SK-N-MC (cell line): ENCODE data around the gene TRIM27.
A peak's percentile ranks its signal among the peaks of the same experiment; 100 is the strongest.
"Not testable (repeated sequence)": the region's sequence is repeated elsewhere in the genome, so short reads cannot be mapped to it uniquely, and the experiment has no call there.

ENCODE experiments used
- DNase-seq: peaks from one replicate; pipeline ENCODE4 v3.0.0-alpha.2; 2011; ENCODE audit warnings: low read depth, low spot score
- H3K27ac ChIP-seq: fragments of 200-600 bp; sonication (generic); 2 replicates; pipeline ENCODE4 v1.5.1; 2016; ENCODE audit warnings: mixed run types
- H3K36me3 ChIP-seq: fragments of 200-600 bp; sonication (generic); 2 replicates; pipeline ENCODE4 v1.6.1; 2017; ENCODE audit warnings: antibody characterized with exemption, low read length, mixed read lengths; ENCODE audit not compliant: insufficient read depth
- H3K4me3 ChIP-seq: fragments of 200-600 bp; sonication (generic); 2 replicates; pipeline ENCODE4 v1.5.1; 2016
- H3K9ac ChIP-seq: fragments of 200-600 bp; sonication (generic); 2 replicates; pipeline ENCODE4 v1.8.0; 2017; ENCODE audit warnings: mixed run types, mixed read lengths; ENCODE audit not compliant: insufficient read length
- H3K9me3 ChIP-seq: fragments of 200-600 bp; sonication (generic); 2 replicates; pipeline ENCODE4 v1.6.1; 2017; ENCODE audit warnings: low read depth, mild to moderate bottlenecking, antibody characterized with exemption, low read length, moderate library complexity, mixed read lengths
- EZH2 ChIP-seq: fragments of 200-600 bp; sonication (generic); IDR thresholded peaks from one replicate; pipeline ENCODE4 v1.6.1; 2017; ENCODE audit warnings: antibody characterized with exemption
- FOXP2 ChIP-seq: optimal IDR thresholded peaks from 2 replicates; pipeline ENCODE3; 2011; ENCODE audit warnings: mild to moderate bottlenecking, moderate library complexity; ENCODE audit not compliant: insufficient read depth; ENCODE audit errors: extremely low read length, control extremely low read depth
- POLR2AphosphoS5 ChIP-seq: IDR thresholded peaks from 2 replicates; pipeline ENCODE4 v1.6.1; 2012; ENCODE audit warnings: mild to moderate bottlenecking, low read depth, low read length, borderline replicate concordance

TRIM27 gene, protein sequence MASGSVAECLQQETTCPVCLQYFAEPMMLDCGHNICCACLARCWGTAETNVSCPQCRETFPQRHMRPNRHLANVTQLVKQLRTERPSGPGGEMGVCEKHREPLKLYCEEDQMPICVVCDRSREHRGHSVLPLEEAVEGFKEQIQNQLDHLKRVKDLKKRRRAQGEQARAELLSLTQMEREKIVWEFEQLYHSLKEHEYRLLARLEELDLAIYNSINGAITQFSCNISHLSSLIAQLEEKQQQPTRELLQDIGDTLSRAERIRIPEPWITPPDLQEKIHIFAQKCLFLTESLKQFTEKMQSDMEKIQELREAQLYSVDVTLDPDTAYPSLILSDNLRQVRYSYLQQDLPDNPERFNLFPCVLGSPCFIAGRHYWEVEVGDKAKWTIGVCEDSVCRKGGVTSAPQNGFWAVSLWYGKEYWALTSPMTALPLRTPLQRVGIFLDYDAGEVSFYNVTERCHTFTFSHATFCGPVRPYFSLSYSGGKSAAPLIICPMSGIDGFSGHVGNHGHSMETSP

DNA sequence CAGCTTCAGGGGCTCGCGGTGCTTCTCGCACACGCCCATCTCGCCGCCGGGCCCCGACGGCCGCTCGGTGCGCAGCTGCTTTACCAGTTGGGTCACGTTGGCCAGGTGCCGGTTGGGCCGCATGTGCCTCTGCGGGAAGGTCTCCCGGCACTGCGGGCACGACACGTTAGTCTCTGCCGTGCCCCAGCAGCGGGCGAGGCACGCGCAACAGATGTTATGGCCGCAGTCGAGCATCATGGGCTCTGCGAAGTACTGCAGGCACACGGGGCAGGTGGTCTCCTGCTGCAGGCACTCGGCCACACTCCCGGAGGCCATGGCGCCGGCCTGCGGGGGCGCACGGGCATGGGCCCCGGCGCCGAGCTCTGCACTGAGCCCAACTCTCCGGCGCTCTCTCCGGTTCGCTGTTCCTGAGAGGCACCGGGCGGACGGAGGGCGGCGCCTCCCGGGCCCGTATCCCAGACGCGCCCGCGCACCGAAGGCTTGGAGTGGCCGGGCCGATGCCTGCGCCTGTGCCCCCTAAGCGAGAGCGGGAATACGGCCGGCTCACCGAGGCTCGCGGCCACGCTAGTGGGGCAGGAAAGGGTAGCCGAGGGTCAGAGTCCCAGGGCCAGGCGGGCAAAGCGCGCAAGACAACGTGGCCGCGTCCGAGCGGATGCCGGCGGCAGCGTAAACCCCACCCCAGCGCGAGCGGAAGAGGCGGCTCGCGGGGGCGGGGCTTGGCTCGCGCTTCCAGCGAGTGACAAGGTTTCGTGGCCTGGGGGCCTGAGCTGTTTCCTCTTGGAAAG, at the start of gene TRIM27:
Gene TRIM27, minus strand, starts transcription at position 668 of the 785 bp plus-strand sequence. Its CDS starts 353 bp downstream, at position 315.
- Histone ChIP-seq H3K4me3 (peak within 1 kb of the TSS; percentile 94), H3K27ac (peak within 1 kb of the TSS; percentile 57; the same call in 1 of the 2 replicates), H3K9ac (peak within 1 kb of the TSS; percentile 91), H3K9me3 (no peaks in the 10 kb centered on the region), H3K36me3 (peaks cover 38% of the 10 kb centered on the region)
- TF ChIP-seq EZH2 (no peak), FOXP2 (peak; percentile 59), POLR2AphosphoS5 (peak; percentile 99)
- DNase-seq: no peak

DNA sequence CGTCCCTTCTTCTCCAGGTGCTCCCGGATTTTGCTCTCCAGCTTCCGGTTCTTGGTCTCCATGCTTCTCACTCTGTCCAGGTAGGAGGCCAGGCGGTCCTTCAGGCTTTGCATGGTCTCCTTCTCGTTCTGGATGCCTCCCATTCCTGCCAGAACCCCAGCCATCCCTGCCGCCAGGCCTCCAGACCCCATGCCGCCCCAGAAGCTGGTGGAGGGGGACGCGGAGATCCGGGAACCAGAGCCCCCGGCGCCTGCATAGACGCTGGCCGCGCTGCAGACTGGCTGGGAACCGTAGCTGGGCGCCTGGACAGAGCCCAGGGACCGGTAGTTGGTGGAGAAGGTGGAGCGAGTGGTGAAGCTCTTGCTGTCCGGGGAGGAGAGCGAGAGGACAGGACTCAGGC, 46.3 kb upstream of the TRIM27 start:
- DNase-seq, H3K4me3 ChIP-seq, H3K9ac ChIP-seq, H3K36me3 ChIP-seq, H3K9me3 ChIP-seq, H3K27ac ChIP-seq: not testable (repeated sequence)

GRCh38 chr6:28969129-28969528, 45.3 kb upstream of the TRIM27 start:
- H3K9ac ChIP-seq: no peak overlapping the region
- H3K4me3 ChIP-seq: no peak overlapping the region
- no peak overlapping the region for H3K27ac ChIP-seq
- no peaks in the 10 kb centered on the region; the same call in 1 of the 2 replicates for H3K9me3 ChIP-seq
- DNase-seq: no peak
- no peak for TF ChIP-seq POLR2AphosphoS5
- TF ChIP-seq EZH2: no peak
- no peak for TF ChIP-seq FOXP2
- H3K36me3 ChIP-seq: no peaks in the 10 kb centered on the region

DNA sequence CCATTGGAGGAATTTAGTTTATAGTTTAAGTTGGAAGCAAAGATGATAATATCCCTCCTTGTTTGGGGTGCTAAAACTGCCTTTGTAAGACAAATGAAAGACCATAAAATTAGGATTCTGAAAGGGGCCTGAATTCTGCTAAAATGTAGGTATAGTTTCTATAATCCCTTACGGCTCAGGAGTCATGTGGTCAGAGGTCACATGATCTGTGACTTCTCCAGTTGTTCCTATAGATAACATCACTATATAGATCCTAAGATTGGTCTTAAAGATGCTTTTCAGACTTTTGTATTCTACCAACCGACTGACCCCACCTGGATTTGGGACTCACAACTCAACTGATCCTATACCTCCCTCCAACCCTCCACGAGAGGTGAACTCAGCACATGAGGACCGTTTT, 44.7 kb upstream of the TRIM27 start:
- no peak overlapping the region for H3K9ac ChIP-seq
- no peaks in the 10 kb centered on the region for H3K36me3 ChIP-seq
- TF ChIP-seq EZH2: no peak
- no peak for TF ChIP-seq POLR2AphosphoS5
- TF ChIP-seq FOXP2: no peak
- no peak overlapping the region for H3K4me3 ChIP-seq
- DNase-seq: no peak
- no peaks in the 10 kb centered on the region; the same call in 1 of the 2 replicates for H3K9me3 ChIP-seq
- H3K27ac ChIP-seq: no peak overlapping the region

GRCh38 chr6:28965706-28966105, 41.9 kb upstream of the TRIM27 start:
- Histone ChIP-seq H3K4me3 (no peak overlapping the region), H3K27ac (no peak overlapping the region), H3K36me3 (no peaks in the 10 kb centered on the region), H3K9me3 (no peaks in the 10 kb centered on the region; the same call in 1 of the 2 replicates), H3K9ac (no peak overlapping the region)
- no peak for DNase-seq
- TF ChIP-seq FOXP2 (no peak), POLR2AphosphoS5 (no peak), EZH2 (no peak)

- Histone ChIP-seq H3K9ac (no peak overlapping the region), H3K36me3 (no peaks in the 10 kb centered on the region), H3K4me3 (no peak overlapping the region), H3K9me3 (no peaks in the 10 kb centered on the region), H3K27ac (no peak overlapping the region)
- TF ChIP-seq FOXP2: no peak
- TF ChIP-seq POLR2AphosphoS5: no peak
- no peak for TF ChIP-seq EZH2
- no peak for DNase-seq
These were observed 37.2 kb upstream of the TRIM27 start for GRCh38 chr6:28960846-28961500.

GRCh38 chr6:28958561-28959243, 34.9 kb upstream of the TRIM27 start:
- H3K9me3 ChIP-seq, H3K4me3 ChIP-seq, H3K27ac ChIP-seq, H3K9ac ChIP-seq, H3K36me3 ChIP-seq, DNase-seq: not testable (repeated sequence)

GRCh38 chr6:28957795-28958314, 34.1 kb upstream of the TRIM27 start:
- not testable (repeated sequence) for H3K9me3 ChIP-seq, H3K4me3 ChIP-seq, H3K27ac ChIP-seq, H3K36me3 ChIP-seq, H3K9ac ChIP-seq, DNase-seq
